NCI-H187 (cell line): ENCODE results near the gene SLC35G2.
"Not testable (repeated sequence)": the region's sequence is repeated elsewhere in the genome, so short reads cannot be mapped to it uniquely, and the experiment has no call there.

ENCODE experiments used
- DNase-seq, 2 experiments: peaks; one replicate each; lab custom pipeline; 2025; lab: John Stamatoyannopoulos, UW

SLC35G2 gene

DNA sequence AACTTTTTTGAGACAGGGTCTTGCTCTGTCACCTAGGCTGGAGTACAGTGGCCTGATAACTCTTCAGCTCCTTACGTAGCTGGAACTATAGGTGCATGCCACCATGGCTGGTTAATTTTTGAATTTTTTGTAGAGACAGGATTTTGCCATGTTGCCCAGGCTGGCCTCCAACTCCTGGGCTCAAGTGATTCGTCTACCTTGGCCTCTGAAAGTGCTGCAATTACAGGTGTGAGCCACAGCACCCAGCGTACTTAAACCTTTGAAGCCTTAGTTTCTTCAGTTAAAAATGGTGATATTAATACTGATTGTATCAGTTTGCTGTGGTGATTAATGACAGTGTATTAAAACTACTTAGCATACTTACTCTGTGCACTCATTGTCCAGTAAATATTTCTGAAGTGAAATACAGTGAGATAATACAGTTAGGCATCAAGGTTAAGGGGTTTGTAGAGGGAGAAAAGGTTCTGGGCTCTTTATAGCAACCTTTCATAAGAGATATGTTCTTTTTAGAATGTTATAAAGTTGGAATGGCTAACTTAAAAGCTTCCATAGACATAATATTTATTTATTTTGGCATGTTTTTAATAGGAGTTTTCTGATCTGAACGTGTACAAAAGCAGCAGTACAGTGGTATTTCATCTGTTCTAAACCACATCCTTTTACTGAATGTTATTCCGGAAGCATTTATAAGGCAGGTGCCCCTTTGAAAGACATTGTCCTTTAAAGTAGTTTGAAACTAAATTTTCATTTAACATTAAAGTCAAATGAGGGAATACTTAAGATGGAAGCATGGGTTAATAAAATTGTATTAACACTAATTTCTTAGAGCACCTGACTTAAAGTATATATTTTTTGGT lies 66.7 kb downstream of the SLC35G2 start:
- no peak for DNase-seq

- no peak for DNase-seq
These were observed 71.0 kb downstream of the SLC35G2 start for GRCh38 chr3:136889947-136890346.

DNA sequence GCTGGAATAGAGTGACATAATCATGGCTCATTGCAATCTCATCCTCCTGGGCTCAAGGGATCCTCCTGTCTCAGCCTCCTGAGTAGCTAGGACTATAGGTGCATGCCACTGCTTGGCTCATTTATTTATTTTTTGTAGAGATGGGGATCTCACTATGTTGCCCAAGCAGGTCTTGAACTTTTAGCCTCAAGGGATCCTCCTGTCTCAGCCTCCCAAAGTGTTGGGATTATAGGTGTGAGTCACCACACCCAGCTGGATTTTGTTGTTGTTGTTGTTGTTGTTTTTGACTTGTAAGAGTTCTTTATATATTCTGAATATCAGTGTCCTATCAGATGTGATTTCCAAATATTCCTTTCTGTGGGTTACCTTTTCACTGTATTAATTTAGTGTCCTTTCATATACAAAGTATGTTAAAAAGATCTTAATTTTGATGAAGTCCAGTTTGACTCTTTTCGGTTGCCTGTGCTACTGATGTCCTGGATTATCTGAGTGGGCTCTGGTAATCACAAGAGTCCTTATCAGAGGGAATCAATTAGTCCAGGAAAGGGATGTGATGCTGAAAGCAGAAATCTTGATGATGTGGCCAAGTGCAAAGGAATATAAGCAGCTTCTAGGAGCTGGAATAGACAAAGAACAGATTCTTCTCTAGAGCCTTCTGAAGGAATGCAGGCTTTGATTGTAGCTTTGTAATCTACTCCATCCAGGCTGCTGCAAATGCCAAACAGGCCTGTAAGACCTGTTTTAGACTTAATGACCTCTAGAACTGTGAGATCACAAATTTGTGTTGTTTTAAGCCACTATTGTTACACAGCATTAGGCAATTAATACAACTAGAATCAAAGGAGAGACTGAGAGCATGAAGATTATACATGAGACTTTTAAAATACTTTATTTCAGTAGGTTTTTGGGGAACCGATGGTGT lies 73.3 kb downstream of the SLC35G2 start:
- DNase-seq: no peak

- no peak for DNase-seq
These were observed 75.0 kb downstream of the SLC35G2 start for GRCh38 chr3:136893848-136894443.

GRCh38 chr3:136897171-136897570 lies 78.2 kb downstream of the SLC35G2 start:
- DNase-seq: not testable (repeated sequence)

GRCh38 chr3:136898549-136898948 lies 79.6 kb downstream of the SLC35G2 start:
- DNase-seq: peak in 1 of 2 experiments; percentile 34

- peak; percentile 30 to 34 for DNase-seq
These were observed 80.0 kb downstream of the SLC35G2 start for GRCh38 chr3:136898954-136899353.

- DNase-seq: no peak
These were observed 80.8 kb downstream of the SLC35G2 start for GRCh38 chr3:136899622-136900158.

DNA sequence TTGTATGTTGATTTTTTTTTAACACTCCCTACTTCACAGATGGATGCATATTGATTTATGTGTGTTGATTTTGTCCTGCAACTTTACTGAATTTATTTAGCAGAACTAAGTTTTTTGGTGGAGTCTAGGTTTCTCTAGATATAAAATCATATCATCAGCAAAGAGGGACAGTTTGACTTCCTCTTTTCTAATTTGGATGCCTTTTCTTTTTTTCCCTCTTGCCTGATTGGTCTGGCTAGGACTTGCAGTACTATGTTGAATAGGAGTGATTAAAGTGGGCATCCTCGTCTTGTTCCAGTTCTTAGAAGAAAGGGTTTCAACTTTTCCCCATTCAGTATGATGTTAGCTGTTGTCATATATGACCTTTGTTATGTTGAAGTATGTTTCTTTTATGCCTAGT lies 81.8 kb downstream of the SLC35G2 start:
- not testable (repeated sequence) for DNase-seq

DNA sequence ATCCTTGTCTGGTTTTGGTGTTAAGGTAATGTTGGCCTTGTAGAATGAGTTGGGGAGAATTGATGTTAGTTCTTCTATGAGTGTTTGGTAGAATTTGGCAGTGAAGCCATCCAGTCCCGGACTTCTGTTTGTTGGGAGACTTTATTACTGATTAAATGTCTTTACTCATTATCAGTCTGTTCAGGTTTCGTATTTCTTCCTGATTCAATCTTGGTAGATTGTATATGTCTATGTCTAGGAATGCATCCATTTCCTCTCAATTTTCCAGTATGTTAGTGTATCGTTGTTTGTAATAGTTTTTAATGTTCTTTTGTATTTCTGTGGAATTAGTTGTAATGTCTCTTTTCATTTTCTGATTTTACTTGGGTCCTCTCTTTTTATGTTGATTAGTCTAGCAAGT lies 82.5 kb downstream of the SLC35G2 start:
- DNase-seq: no peak

DNA sequence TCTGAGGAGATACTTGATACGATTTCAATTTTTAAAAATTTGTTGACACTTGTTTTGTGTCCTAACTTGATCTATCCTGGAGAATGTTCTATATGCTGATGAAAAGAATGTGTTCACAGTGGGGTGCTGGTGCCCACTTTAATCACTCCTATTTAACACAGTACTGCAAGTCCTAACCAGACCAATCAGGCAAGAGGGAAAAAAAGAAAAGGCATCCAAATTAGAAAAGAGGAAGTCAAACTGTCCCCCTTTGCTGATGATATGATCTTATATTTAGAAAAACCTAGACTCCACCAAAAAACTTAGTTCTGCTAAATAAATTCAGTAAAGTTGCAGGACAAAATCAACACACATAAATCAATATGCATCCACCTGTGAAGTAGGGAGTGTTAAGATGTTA lies 83.6 kb downstream of the SLC35G2 start:
- DNase-seq: not testable (repeated sequence)

DNA sequence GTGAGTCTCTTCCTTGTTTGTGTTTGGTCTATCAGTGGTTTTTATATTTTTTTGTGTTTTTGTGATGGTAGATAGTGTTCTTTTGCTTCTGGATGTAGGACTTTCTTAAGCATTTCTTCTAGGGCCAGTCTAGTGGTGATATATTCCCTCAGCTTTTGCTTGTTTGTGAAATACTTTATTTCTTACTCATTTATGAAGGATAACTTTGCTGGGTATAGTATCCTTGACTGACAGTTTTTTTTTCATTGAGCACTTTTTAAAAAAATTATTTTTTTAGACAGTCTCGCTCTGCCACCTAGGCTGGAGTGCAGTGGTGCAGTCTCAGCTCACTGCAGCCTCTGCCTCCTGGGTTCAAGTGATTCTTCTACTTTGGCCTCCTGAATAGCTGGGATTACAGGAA lies 85.0 kb downstream of the SLC35G2 start:
- no peak for DNase-seq

GRCh38 chr3:136904746-136905145 lies 85.8 kb downstream of the SLC35G2 start:
- no peak for DNase-seq
